HepG2 (cell line): ENCODE results near the gene ZNF629. TPM values are rescaled to one million over a fixed set of nuclear protein-coding genes. Genes with fewer than 3 reads are reported as not detected.
A peak's percentile ranks its signal among the peaks of the same experiment; 100 is the strongest.

Experiments
- ATAC-seq: fragments of 200-7000 bp; cut with Tn5 transposase; 3 replicates; pipeline ENCODE4 v1.9.1; 2020; ENCODE audit warnings: mild to moderate bottlenecking, moderate library complexity
- BruUV-seq: library from RNA; stranded (reverse); fragments of 400-500 nt; replicated peaks from 2 replicates; lab custom pipeline; 2021; lab: Mats Ljungman, UMichigan
- CTCF ChIA-PET: fragments of 300-600 bp; formaldehyde crosslinking; extraction: SDS; loops from one replicate; lab custom pipeline; 2021; ENCODE audit warnings: low total read pairs, inconsistent platforms, low intra/inter-chr PET ratio; lab: Yijun Ruan, JAX
- POLR2A ChIA-PET: fragments of 350-600 bp; sonication (Branson Sonifier 250); formaldehyde crosslinking; loops from one replicate; lab custom pipeline; 2020; ENCODE audit warnings: antibody characterized with exemption, inconsistent platforms; lab: Yijun Ruan, JAX
- DNase-seq: peaks from one replicate; pipeline ENCODE4 v3.0.0-alpha.2; 2015; ENCODE audit warnings: low spot score
- FAIRE-seq: peaks from 3 replicates; lab custom pipeline; 2011; peaks lifted over from hg19 to GRCh38; lab: Jason Lieb, UNC
- H2AFZ ChIP-seq: one replicate; pipeline ENCODE4 v1.6.1; 2011; ENCODE audit warnings: low read length, inconsistent platforms
- H3K27ac ChIP-seq: fragments of 300-600 bp; 3 replicates; pipeline ENCODE4 v1.8.0; 2011; ENCODE audit warnings: mixed run types, mild to moderate bottlenecking, mixed read lengths, low read length, inconsistent platforms; ENCODE audit not compliant: insufficient read depth; ENCODE audit errors: extremely low read length
- H3K27me3 ChIP-seq, 2 experiments: fragments of 200-600 bp in 1 of 2; 2 replicates in 1 of 2; 3 replicates in 1 of 2; pipeline versions ENCODE4 v1.6.0 to v1.8.0; 2011; ENCODE audit warnings: low read length in 2 of 2, mild to moderate bottlenecking in 2 of 2, moderate library complexity in 2 of 2, inconsistent platforms in 1 of 2; ENCODE audit not compliant: insufficient read depth in 2 of 2, control insufficient read depth in 1 of 2
- H3K36me3 ChIP-seq, 2 experiments: fragments of 200-600 bp in 1 of 2; replicated peaks in 1 of 2; 2 replicates in 1 of 2; 3 replicates in 1 of 2; pipeline versions ENCODE4 v1.5.1 to v1.8.0; 2011; ENCODE audit warnings: low read length in 2 of 2, inconsistent platforms in 1 of 2; ENCODE audit not compliant: insufficient read depth in 2 of 2, control insufficient read depth in 1 of 2
- H3K4me1 ChIP-seq: 2 replicates; pipeline ENCODE4 v1.5.1; 2012; ENCODE audit warnings: low read length, inconsistent platforms; ENCODE audit not compliant: insufficient read depth
- H3K4me2 ChIP-seq: 2 replicates; pipeline ENCODE4 v1.6.0; 2011; ENCODE audit warnings: low read depth, low read length, inconsistent platforms
- H3K4me3 ChIP-seq, 3 experiments: fragments of 200-600 bp in 1 of 3; sonication (generic), shearing (Covaris generic) in 1 of 3; replicated peaks in 1 of 3; 2 replicates each; pipeline ENCODE4 v1.5.1; 2011 to 2016; ENCODE audit warnings: low read length in 3 of 3, inconsistent platforms in 2 of 3, low read depth in 2 of 3, mild to moderate bottlenecking in 2 of 3, control low read depth in 1 of 3, mixed read lengths in 1 of 3; ENCODE audit not compliant: insufficient read depth in 1 of 3
- H3K79me2 ChIP-seq: one replicate; pipeline ENCODE4 v1.6.1; 2011; ENCODE audit warnings: low read length, inconsistent platforms; ENCODE audit not compliant: insufficient read depth
- H3K9ac ChIP-seq: 2 replicates; pipeline ENCODE4 v1.6.0; 2011; ENCODE audit warnings: mild to moderate bottlenecking, low read depth, low read length, inconsistent platforms; ENCODE audit not compliant: insufficient read depth
- H3K9me3 ChIP-seq: 2 replicates; pipeline ENCODE4 v1.5.1; 2012; ENCODE audit warnings: mild to moderate bottlenecking, low read length
- H4K20me1 ChIP-seq: 2 replicates; pipeline ENCODE4 v1.6.0; 2011; ENCODE audit warnings: inconsistent platforms, mild to moderate bottlenecking, low read length, moderate library complexity; ENCODE audit not compliant: insufficient read depth
- CREM ChIP-seq, 2 experiments: sonication (generic) in 1 of 2; formaldehyde crosslinking in 1 of 2; IDR thresholded peaks; 2 replicates each; pipeline versions ENCODE4 v1.4.0 to v1.6.1; 2016 to 2020; ENCODE audit warnings: antibody characterized with exemption in 1 of 2, mild to moderate bottlenecking in 1 of 2, missing genetic modification reagents in 1 of 2
- CTCF ChIP-seq: sonication (generic); formaldehyde crosslinking; IDR thresholded peaks from 2 replicates; pipeline ENCODE4 v1.5.0; 2020; ENCODE audit warnings: mild to moderate bottlenecking, missing genetic modification reagents, moderate library complexity
- HIVEP1 ChIP-seq: sonication (generic); formaldehyde crosslinking; IDR thresholded peaks from 2 replicates; pipeline ENCODE4 v1.4.0; 2020; ENCODE audit warnings: mild to moderate bottlenecking, missing genetic modification reagents
- HOXA5 ChIP-seq: sonication (generic); formaldehyde crosslinking; IDR thresholded peaks from 2 replicates; pipeline ENCODE4 v1.4.0; 2020; ENCODE audit warnings: missing genetic modification reagents
- KLF9 ChIP-seq: IDR thresholded peaks from 2 replicates; pipeline ENCODE4 v1.6.1; 2016; ENCODE audit warnings: low read depth
- MXD1 ChIP-seq: sonication (generic); formaldehyde crosslinking; IDR thresholded peaks from 2 replicates; pipeline ENCODE4 v1.4.0; 2020; ENCODE audit warnings: mild to moderate bottlenecking, missing genetic modification reagents
- NBN ChIP-seq: fragments of 450-650 bp; conservative IDR thresholded peaks from 2 replicates; pipeline ENCODE4 v1.6.1; 2017
- NFE2L1 ChIP-seq: sonication (generic); formaldehyde crosslinking; IDR thresholded peaks from 2 replicates; pipeline ENCODE4 v1.4.0; 2020; ENCODE audit warnings: missing genetic modification reagents, mild to moderate bottlenecking, borderline replicate concordance
- RXRA ChIP-seq: sonication (generic); formaldehyde crosslinking; IDR thresholded peaks from 2 replicates; pipeline ENCODE4 v1.5.1; 2020; ENCODE audit warnings: missing genetic modification reagents
- SRSF1 ChIP-seq: fragments of 200-400 bp; formaldehyde crosslinking; optimal IDR thresholded peaks from 2 replicates; pipeline ENCODE3; 2017; ENCODE audit warnings: mild to moderate bottlenecking, low read depth, low read length, moderate library complexity
- YEATS4 ChIP-seq: sonication (generic); formaldehyde crosslinking; IDR thresholded peaks from 2 replicates; pipeline ENCODE4 v1.4.0; 2020; ENCODE audit warnings: missing genetic modification reagents, borderline replicate concordance
- ZNF274 ChIP-seq: sonication (generic); formaldehyde crosslinking; IDR thresholded peaks from 2 replicates; pipeline ENCODE4 v1.5.1; 2020; ENCODE audit warnings: mild to moderate bottlenecking, missing genetic modification reagents
- ZNF30 ChIP-seq: sonication (generic); formaldehyde crosslinking; IDR thresholded peaks from 2 replicates; pipeline ENCODE4 v1.5.0; 2020; ENCODE audit warnings: mild to moderate bottlenecking, missing genetic modification reagents
- ZNF574 ChIP-seq: sonication (generic); formaldehyde crosslinking; IDR thresholded peaks from 2 replicates; pipeline ENCODE4 v1.4.0; 2020; ENCODE audit warnings: missing genetic modification reagents
- ZNF709 ChIP-seq: sonication (generic); formaldehyde crosslinking; IDR thresholded peaks from 2 replicates; pipeline ENCODE4 v1.5.0; 2020; ENCODE audit warnings: mild to moderate bottlenecking, missing genetic modification reagents
- ZNF761 ChIP-seq: sonication (generic); formaldehyde crosslinking; conservative IDR thresholded peaks from 2 replicates; pipeline ENCODE4 v1.4.0; 2020; ENCODE audit warnings: mild to moderate bottlenecking, missing genetic modification reagents
- ZNF883 ChIP-seq: sonication (generic); formaldehyde crosslinking; IDR thresholded peaks from 2 replicates; pipeline ENCODE4 v1.5.1; 2020; ENCODE audit warnings: mild to moderate bottlenecking, missing genetic modification reagents; ENCODE audit errors: not compliant biosample characterization
- ZSCAN5A ChIP-seq: sonication (generic); formaldehyde crosslinking; IDR thresholded peaks from 2 replicates; pipeline ENCODE4 v1.8.0; 2022; ENCODE audit warnings: mild to moderate bottlenecking, missing genetic modification reagents, borderline replicate concordance
- WGBS: methylation state at CpG from one replicate; pipeline ENCODE4 v1.1.6; 2017; ENCODE audit warnings: low lambda C conversion rate; 5-methylcytosine and 5-hydroxymethylcytosine counted together
- in situ Hi-C: cut with HindIII; loops from 2 replicates; pipeline ENCODE4 v1.10.0; 2017; ENCODE audit warnings: low pct_unique_long_range_greater_than_20kb; ENCODE audit not compliant: extremely low pct_ligation_motif_present
- intact Hi-C: fragments of 100-400 bp; cut with micrococcal nuclease; formaldehyde crosslinking; loops from one replicate; pipeline ENCODE4 v1.10.0; 2022; ENCODE audit not compliant: unreplicated experiment
- polyA plus RNA-seq, 8 experiments: library from polyadenylated mRNA; depleted of rRNA in 3 of 8; stranded (reverse) in 7 of 8; unstranded in 1 of 8; fragments of >200 nt; fragmentation: Illumina TruSeq in 4 of 8; extraction: Trizol in 4 of 8; gene quantifications; 2 replicates each; pipeline versions ENCODE4 v1.2.1 to v1.2.3, GENCODE V29; 2011 to 2016; ENCODE audit warnings: low read depth in 4 of 8, missing spikeins in 1 of 8, mixed read lengths in 1 of 8; ENCODE audit not compliant: insufficient read depth in 1 of 8
- total RNA-seq, 5 experiments: library from RNA; depleted of rRNA; stranded (reverse); fragments of >200 nt; fragmentation: Illumina TruSeq; extraction: Trizol; gene quantifications; 2 replicates each; pipeline ENCODE4 v1.2.3, GENCODE V29; 2016; ENCODE audit warnings: low read depth in 1 of 5

The ZNF629 gene
- total and polyA plus RNA-seq, 2 of the 13 experiments (the other 11 are each of a cell fraction or from before 2014, with no cell fraction given), result 6.1 to 16.5 TPM

GRCh38 chr16:30761427-30761927 is 25.5 kb downstream of the ZNF629 start:
- peak overlapping the region; percentile 74 to 91 (median 80) for H3K4me3 ChIP-seq
- H4K20me1 ChIP-seq, result no peaks in the 10 kb centered on the region
- peak overlapping the region; percentile 46 for H3K27ac ChIP-seq
- peaks cover 26 to 38% of the 10 kb centered on the region in 2 experiments for H3K36me3 ChIP-seq
- in situ Hi-C loops, result no loop called here
- FAIRE-seq, result no peak
- no peaks in the 10 kb centered on the region for H3K9me3 ChIP-seq
- CTCF ChIA-PET, result no interaction called here
- H3K4me1 ChIP-seq, result peaks cover 29% of the 10 kb centered on the region
- WGBS, result 4% methylated on average over 9 of the region's 64 CpGs
- H3K4me2 ChIP-seq, result peak overlapping the region; percentile 97
- no peak for DNase-seq
- intact Hi-C loops, result no loop called here
- POLR2A ChIA-PET, result interaction anchor here (0.7 kb wide), 1 partner anchor 14 kb away, joined by 3 read pairs; the partner anchor contains the start of gene PHKG2
- H3K9ac ChIP-seq, result peak overlapping the region; percentile 69
- H3K79me2 ChIP-seq, result peaks cover 19% of the 10 kb centered on the region
- H3K27me3 ChIP-seq, result no peaks in the 10 kb centered on the region; a peak in 1 of 5 replicates
- BruUV-seq, result no TSS peak
- peak; percentile 62 for ATAC-seq
- no peak overlapping the region for H2AFZ ChIP-seq
- no peak for TF ChIP-seq NFE2L1 (CRISPR knock-in tag)
- TF ChIP-seq SRSF1, result peak; percentile 48
- TF ChIP-seq ZNF274 (CRISPR knock-in tag), result peak; percentile 2; the same call in 1 of the 2 replicates
- no peak; the same call in 1 of the 2 replicates for TF ChIP-seq ZNF574 (CRISPR knock-in tag)
- TF ChIP-seq ZNF883, result no peak
- peak; percentile 14; the same call in 1 of the 2 replicates for TF ChIP-seq RXRA (CRISPR knock-in tag)
- 0 out of 2 replicates have a peak, but pooled peaks have one; percentile 11 for TF ChIP-seq ZNF709 (CRISPR knock-in tag)
- TF ChIP-seq YEATS4 (CRISPR knock-in tag), result peak; percentile 10; the same call in 1 of the 2 replicates
- TF ChIP-seq CTCF (CRISPR knock-in tag), result peak; percentile 12; the same call in 1 of the 2 replicates
- peak; percentile 63; the same call in 1 of the 2 replicates for TF ChIP-seq KLF9 (CRISPR knock-in tag)
- TF ChIP-seq HOXA5 (CRISPR knock-in tag), result 0 out of 2 replicates have a peak, but pooled peaks have one; percentile 5
- no peak for TF ChIP-seq ZNF30 (CRISPR knock-in tag)
- no peak for TF ChIP-seq ZNF761 (CRISPR knock-in tag)
- 0 out of 2 replicates have a peak, but pooled peaks have one; percentile 45 for TF ChIP-seq HIVEP1
- no peak for TF ChIP-seq NBN
- TF ChIP-seq CREM (IDR thresholded peaks at IDR 0.05), result no peak
- no peak for TF ChIP-seq CREM (CRISPR knock-in tag; IDR thresholded peaks at IDR 0.05)
- peak; percentile 59; the same call in 1 of the 2 replicates for TF ChIP-seq MXD1 (CRISPR knock-in tag)
- TF ChIP-seq ZSCAN5A, result 0 out of 2 replicates have a peak, but pooled peaks have one; percentile 67
